Nephron (organoid): ENCODE results near the gene GK2.

Source experiments
- H3K27ac Mint-ChIP-seq, 3 experiments: 2 replicates each; pipeline ENCODE4 v1.8.0; 2020; ENCODE audit warnings: mixed read lengths in 3 of 3, mild to moderate bottlenecking in 2 of 3, moderate library complexity in 1 of 3
- H3K27me3 Mint-ChIP-seq: 2 replicates; pipeline ENCODE4 v1.8.0; 2021; ENCODE audit warnings: low read depth, mild to moderate bottlenecking, moderate library complexity, mixed read lengths
- H3K36me3 Mint-ChIP-seq: 2 replicates; pipeline ENCODE4 v1.8.0; 2020; ENCODE audit warnings: low read depth, mixed read lengths
- H3K4me1 Mint-ChIP-seq: 2 replicates; pipeline ENCODE4 v1.8.0; 2020; ENCODE audit warnings: mixed read lengths
- H3K4me3 Mint-ChIP-seq, 3 experiments: 2 replicates each; pipeline ENCODE4 v1.8.0; 2020; ENCODE audit warnings: mild to moderate bottlenecking in 3 of 3, mixed read lengths in 3 of 3, moderate library complexity in 2 of 3
- H3K9me3 Mint-ChIP-seq: 2 replicates; pipeline ENCODE4 v1.8.0; 2020; ENCODE audit warnings: mixed read lengths
- CTCF ChIP-seq, 3 experiments: fragments of 200-600 bp; sonication (generic); IDR thresholded peaks; one replicate each; pipeline ENCODE4 v1.5.0; 2021; ENCODE audit warnings: antibody characterized with exemption in 3 of 3; ENCODE audit not compliant: unreplicated experiment in 3 of 3

GK2 gene

GRCh38 chr4:79421483-79421882 lies 13.5 kb upstream of the GK2 start:
- TF ChIP-seq CTCF (IDR thresholded peaks at IDR 0.05; ENCODE audit: unreplicated experiment in 3 of 3) = no peak
- no peaks in the 10 kb centered on the region for H3K27me3 Mint-ChIP-seq
- peaks cover 26% of the 10 kb centered on the region for H3K9me3 Mint-ChIP-seq
- no peaks in the 10 kb centered on the region for H3K36me3 Mint-ChIP-seq
- no peak overlapping the region for H3K4me3 Mint-ChIP-seq
- peaks cover 10% of the 10 kb centered on the region for H3K4me1 Mint-ChIP-seq
- no peak overlapping the region for H3K27ac Mint-ChIP-seq

- no peak for TF ChIP-seq CTCF (IDR thresholded peaks at IDR 0.05; ENCODE audit: unreplicated experiment in 3 of 3)
- Mint-ChIP-seq H3K9me3 (peaks cover 9% of the 10 kb centered on the region), H3K4me1 (no peaks in the 10 kb centered on the region), H3K4me3 (no peak overlapping the region), H3K27me3 (no peaks in the 10 kb centered on the region), H3K36me3 (no peaks in the 10 kb centered on the region), H3K27ac (no peak overlapping the region)
These were observed 5.9 kb upstream of the GK2 start for GRCh38 chr4:79413886-79414285.

- no peaks in the 10 kb centered on the region for H3K27me3 Mint-ChIP-seq
- no peak overlapping the region for H3K27ac Mint-ChIP-seq
- H3K36me3 Mint-ChIP-seq = no peaks in the 10 kb centered on the region
- no peaks in the 10 kb centered on the region for H3K4me1 Mint-ChIP-seq
- no peak for TF ChIP-seq CTCF (IDR thresholded peaks at IDR 0.05; ENCODE audit: unreplicated experiment in 3 of 3)
- no peak overlapping the region for H3K4me3 Mint-ChIP-seq
- peaks cover 10% of the 10 kb centered on the region for H3K9me3 Mint-ChIP-seq
These were observed 5.2 kb upstream of the GK2 start for GRCh38 chr4:79413032-79413885.

GRCh38 chr4:79404666-79405065 lies 3.4 kb downstream of the GK2 start:
- Mint-ChIP-seq H3K27ac (no peak overlapping the region), H3K36me3 (no peaks in the 10 kb centered on the region), H3K27me3 (no peaks in the 10 kb centered on the region), H3K4me1 (no peaks in the 10 kb centered on the region), H3K9me3 (peaks cover 8% of the 10 kb centered on the region), H3K4me3 (no peak overlapping the region)
- no peak for TF ChIP-seq CTCF (IDR thresholded peaks at IDR 0.05; ENCODE audit: unreplicated experiment in 3 of 3)

- H3K4me3 Mint-ChIP-seq = no peak overlapping the region
- no peaks in the 10 kb centered on the region for H3K27me3 Mint-ChIP-seq
- H3K9me3 Mint-ChIP-seq = peaks cover 1% of the 10 kb centered on the region
- no peaks in the 10 kb centered on the region for H3K4me1 Mint-ChIP-seq
- TF ChIP-seq CTCF (IDR thresholded peaks at IDR 0.05; ENCODE audit: unreplicated experiment in 3 of 3) = no peak
- H3K27ac Mint-ChIP-seq = no peak overlapping the region
- no peaks in the 10 kb centered on the region for H3K36me3 Mint-ChIP-seq
These were observed 4.7 kb downstream of the GK2 start for GRCh38 chr4:79403356-79403755.

- H3K27ac Mint-ChIP-seq = no peak overlapping the region
- TF ChIP-seq CTCF (IDR thresholded peaks at IDR 0.05; ENCODE audit: unreplicated experiment in 3 of 3) = no peak
- H3K36me3 Mint-ChIP-seq = no peaks in the 10 kb centered on the region
- H3K4me3 Mint-ChIP-seq = no peak overlapping the region
- no peaks in the 10 kb centered on the region for H3K4me1 Mint-ChIP-seq
- H3K9me3 Mint-ChIP-seq = no peaks in the 10 kb centered on the region
- no peaks in the 10 kb centered on the region for H3K27me3 Mint-ChIP-seq
These were observed 5.6 kb downstream of the GK2 start for GRCh38 chr4:79402332-79402851.
